ENCODE data around the gene EIF5A.

Gene EIF5A

DNA sequence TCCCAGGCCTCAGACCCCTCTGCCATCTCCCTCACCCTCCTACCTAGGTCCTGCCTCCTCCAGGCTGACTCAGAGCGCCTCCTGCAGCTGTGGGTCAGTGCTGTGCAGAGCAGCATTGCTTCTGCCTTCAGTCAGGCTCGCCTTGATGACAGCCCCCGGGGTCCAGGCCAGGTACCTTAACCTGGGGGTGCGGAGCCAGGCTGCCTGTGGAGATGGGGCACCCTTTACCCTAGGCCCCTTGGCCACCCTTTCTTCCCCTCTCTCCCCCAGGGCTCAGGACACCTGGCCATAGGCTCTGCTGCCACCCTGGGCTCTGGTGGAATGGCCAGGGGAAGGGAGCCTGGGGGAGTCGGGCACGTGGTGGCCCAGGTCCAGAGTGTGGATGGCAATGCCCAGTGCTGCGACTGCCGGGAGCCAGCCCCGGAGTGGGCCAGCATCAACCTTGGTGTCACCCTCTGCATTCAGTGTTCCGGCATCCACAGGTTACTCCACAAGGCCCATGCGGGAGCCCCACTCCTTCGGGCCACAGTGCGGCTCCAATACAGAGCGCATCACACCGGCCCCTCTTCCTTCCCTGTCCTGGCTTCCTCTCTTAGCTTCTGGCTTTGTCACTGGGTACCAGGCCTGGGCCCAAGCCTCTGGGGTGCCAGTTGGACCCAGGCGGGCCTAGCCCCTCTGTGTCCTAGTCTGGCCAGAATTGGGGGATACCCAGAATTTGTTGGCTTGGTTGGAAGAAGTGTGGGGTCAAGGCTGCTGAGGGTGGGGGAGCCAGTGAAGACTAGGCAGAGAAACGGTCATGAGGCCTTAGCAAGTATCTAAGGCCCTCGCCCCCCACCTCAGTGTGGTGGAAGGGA lies 39.6 kb downstream of the EIF5A start:
- in situ Hi-C loops (cut with MboI; ENCODE audit: low pct_unique_long_range_greater_than_20kb, low sequenced_read_pairs), result loop anchor here (25.0 kb wide), 1 partner anchor 310 kb away; the partner anchor contains the start of genes SLC16A11 and SLC16A13
- no peak for DNase-seq

DNA sequence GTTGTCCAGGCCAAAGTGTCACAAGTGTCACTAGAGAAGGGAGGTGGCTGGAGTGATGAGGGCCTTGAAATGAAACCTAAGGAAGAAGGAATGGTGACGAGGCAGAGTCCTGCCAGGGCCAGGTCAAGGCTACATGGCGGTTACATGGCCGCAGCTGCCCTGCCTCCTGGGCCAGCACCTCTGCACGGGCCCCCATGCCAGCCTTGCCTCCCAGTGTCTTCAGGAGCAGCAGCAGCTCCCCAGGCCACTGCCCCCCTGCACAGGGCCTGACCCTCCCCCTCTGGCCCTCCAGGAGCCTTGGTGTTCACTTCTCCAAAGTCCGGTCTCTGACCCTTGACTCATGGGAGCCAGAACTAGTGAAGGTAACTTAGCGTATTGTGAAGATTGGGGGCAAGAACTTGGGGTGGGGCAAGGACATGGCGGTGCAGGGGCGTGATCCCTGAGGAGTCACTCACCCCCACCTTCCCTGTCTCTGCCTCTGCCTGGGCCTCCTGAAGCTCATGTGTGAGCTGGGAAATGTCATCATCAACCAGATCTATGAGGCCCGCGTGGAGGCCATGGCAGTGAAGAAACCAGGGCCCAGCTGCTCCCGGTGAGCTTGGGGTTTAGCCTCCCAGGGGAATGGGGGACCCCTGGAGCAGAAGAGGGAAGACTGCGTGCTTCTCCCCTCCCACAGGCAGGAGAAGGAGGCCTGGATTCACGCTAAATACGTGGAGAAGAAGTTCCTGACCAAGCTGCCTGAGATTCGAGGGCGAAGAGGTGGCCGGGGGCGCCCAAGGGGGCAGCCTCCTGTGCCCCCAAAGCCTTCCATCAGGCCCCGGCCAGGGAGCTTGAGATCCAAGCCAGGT lies 40.4 kb downstream of the EIF5A start:
- in situ Hi-C loops (cut with MboI; ENCODE audit: low pct_unique_long_range_greater_than_20kb, low sequenced_read_pairs), result loop anchor here (25.0 kb wide), 1 partner anchor 311 kb away; the partner anchor contains the start of genes SLC16A11 and SLC16A13
- DNase-seq, result no peak

- no peak for DNase-seq
- in situ Hi-C loops (cut with MboI; ENCODE audit: low pct_unique_long_range_greater_than_20kb, low sequenced_read_pairs), result loop anchor here (25.0 kb wide), 1 partner anchor 311 kb away; the partner anchor contains the start of genes SLC16A11 and SLC16A13
Observed at GRCh38 chr17:7348478-7349242, 41.2 kb downstream of the EIF5A start.

- in situ Hi-C loops (cut with MboI; ENCODE audit: low pct_unique_long_range_greater_than_20kb, low sequenced_read_pairs), result no loop called here
- DNase-seq, result no peak
Observed at GRCh38 chr17:7351665-7352502, 44.5 kb downstream of the EIF5A start, which contains the start of gene KCTD11. TSS of gene KCTD11 (plus strand) at chr17:7352162.

DNA sequence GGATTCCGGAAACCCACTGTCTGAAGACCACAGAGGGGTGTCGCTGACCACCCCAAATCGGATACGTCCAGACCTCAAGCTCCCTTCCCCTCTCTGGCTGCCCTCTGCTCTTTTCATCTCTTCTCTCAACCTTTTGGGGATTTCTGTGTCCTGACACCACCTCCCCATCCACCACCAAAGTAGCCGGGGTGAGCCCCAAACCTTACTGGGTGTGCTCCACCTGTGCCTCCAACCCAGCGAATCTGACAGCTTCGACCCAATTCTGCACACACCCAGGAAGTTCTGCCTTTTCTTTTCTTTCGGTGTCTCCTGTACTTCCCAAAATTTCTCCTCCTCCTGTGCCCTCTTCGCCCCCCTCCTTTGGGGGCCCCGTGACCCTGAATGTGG lies 45.1 kb downstream of the EIF5A start:
- in situ Hi-C loops (cut with MboI; ENCODE audit: low pct_unique_long_range_greater_than_20kb, low sequenced_read_pairs), result no loop called here
- no peak for DNase-seq

DNA sequence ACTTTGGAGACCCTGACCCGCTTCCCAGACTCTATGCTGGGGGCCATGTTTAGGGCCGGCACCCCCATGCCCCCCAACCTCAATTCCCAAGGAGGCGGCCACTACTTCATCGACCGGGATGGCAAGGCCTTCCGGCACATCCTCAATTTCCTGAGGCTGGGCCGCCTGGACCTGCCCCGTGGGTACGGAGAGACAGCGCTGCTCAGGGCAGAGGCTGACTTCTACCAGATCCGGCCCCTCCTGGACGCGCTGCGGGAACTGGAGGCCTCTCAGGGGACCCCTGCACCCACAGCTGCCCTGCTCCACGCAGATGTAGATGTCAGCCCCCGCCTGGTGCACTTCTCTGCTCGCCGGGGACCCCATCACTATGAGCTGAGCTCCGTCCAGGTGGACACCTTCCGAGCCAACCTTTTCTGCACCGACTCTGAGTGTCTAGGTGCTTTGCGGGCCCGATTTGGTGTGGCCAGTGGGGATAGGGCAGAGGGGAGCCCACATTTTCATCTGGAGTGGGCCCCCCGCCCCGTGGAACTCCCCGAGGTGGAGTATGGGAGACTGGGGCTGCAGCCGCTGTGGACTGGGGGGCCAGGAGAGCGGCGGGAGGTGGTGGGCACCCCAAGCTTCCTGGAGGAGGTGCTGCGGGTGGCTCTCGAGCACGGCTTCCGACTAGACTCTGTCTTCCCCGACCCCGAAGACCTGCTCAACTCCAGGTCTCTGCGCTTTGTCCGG lies 45.6 kb downstream of the EIF5A start:
- no peak for DNase-seq
- in situ Hi-C loops (cut with MboI; ENCODE audit: low pct_unique_long_range_greater_than_20kb, low sequenced_read_pairs), result no loop called here

DNA sequence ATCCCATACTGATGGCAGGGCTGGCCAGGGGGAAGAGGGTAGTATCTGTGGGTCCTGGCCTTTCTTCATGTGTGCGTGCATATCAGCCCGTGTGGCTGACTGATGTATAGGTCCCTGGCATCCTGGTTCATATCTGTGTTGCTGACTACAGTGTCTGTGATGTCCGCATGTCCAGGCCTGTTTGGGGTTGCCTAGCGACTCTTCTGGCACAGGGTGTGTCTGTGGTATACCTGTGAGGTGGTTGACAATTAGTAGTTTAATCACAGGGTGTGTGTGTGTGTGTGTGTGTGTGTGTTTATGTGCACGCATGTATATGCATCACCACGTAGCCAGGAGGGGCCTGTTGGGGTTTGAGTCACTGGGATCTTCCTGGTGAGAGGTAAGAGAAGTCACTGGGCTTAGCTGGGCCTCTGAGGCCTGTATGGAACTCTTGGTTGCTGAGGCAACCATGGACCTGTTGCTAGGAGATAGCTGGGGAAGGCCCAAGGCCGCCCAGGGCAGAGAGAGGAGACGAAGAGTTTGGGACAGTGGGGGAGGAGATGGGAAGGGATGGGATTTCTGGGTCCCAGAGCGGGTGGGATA lies 46.9 kb downstream of the EIF5A start:
- no peak for DNase-seq
- in situ Hi-C loops (cut with MboI; ENCODE audit: low pct_unique_long_range_greater_than_20kb, low sequenced_read_pairs), result no loop called here

DNA sequence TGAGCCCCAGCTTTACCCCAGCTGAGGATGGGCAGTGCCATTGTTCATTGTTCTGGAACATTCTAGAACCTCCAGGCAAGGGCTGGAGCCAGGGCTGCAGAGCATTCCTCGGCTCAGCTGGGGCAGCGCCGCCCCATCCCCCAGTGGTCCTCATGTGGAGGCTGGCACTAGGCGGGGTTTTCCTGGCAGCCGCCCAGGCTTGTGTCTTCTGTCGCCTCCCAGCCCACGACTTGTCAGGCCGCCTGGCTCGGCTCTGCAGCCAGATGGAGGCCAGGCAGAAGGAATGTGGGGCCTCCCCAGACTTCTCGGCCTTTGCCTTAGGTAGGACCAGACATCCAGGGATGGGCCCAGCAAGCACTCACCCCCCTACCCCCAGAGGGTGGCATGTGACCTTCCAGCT lies 47.6 kb downstream of the EIF5A start, which contains the start of gene TMEM95:
Gene TMEM95, plus strand, starts transcription at position 104 of the 400 bp plus-strand sequence. Its CDS starts 49 bp downstream, at position 153.
- in situ Hi-C loops (cut with MboI; ENCODE audit: low pct_unique_long_range_greater_than_20kb, low sequenced_read_pairs), result no loop called here
- no peak for DNase-seq

GRCh38 chr17:7355573-7355972 lies 48.1 kb downstream of the EIF5A start:
- no peak for DNase-seq
- in situ Hi-C loops (cut with MboI; ENCODE audit: low pct_unique_long_range_greater_than_20kb, low sequenced_read_pairs), result no loop called here

GRCh38 chr17:7356072-7356549 lies 48.7 kb downstream of the EIF5A start:
- in situ Hi-C loops (cut with MboI; ENCODE audit: low pct_unique_long_range_greater_than_20kb, low sequenced_read_pairs), result no loop called here
- DNase-seq, result peak; percentile 94

DNA sequence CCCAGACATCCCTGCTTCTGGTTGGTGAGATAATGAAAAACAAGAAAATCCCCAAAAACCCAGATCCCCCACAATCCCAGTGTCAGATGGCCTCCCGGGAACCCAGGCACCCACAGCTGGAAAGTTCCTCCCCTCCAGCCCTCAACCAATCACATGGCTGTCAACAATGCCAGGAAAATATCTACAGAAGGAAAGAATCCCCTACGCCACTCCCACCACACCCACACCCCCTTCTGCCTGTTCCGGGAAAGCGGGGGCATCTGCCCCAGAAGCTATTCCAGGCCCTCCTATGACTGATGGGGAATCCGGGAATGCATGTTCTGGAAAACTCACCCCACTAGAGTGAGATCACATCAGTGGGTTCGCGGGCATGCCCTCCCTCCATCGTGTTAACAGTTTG lies 49.3 kb downstream of the EIF5A start:
- in situ Hi-C loops (cut with MboI; ENCODE audit: low pct_unique_long_range_greater_than_20kb, low sequenced_read_pairs), result no loop called here
- no peak for DNase-seq

DNA sequence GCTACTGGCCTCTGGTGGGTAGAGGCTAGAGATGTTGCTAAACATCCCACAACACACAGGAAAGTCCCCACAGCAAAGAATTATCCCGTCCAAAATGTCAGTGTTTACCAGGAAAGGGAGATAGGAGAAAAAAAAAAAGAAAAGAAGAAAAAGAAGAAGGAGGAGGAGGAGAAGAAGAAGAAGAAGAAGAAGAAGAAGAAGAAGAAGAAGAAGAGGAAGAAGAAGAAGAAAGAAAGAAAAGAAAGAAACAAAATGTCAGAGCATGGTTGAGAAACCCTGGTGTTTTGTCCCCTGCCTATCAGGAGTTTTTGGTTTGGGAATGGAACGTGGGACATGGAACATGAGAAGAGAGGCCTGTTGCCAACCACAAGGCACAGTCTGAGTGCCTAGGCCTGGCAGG lies 50.0 kb downstream of the EIF5A start:
- in situ Hi-C loops (cut with MboI; ENCODE audit: low pct_unique_long_range_greater_than_20kb, low sequenced_read_pairs), result no loop called here
- DNase-seq, result no peak

GRCh38 chr17:7361906-7362305 lies 54.5 kb downstream of the EIF5A start:
- DNase-seq, result no peak
- in situ Hi-C loops (cut with MboI; ENCODE audit: low pct_unique_long_range_greater_than_20kb, low sequenced_read_pairs), result no loop called here
